GM18505 (cell line): ENCODE measurements around the gene STAT5A.
A peak's percentile ranks its signal among the peaks of the same experiment; 100 is the strongest.
"Not testable (repeated sequence)": the region's sequence is repeated elsewhere in the genome, so short reads cannot be mapped to it uniquely, and the experiment has no call there.

Experiments
- ATAC-seq: cut with Tn5 transposase; IDR thresholded peaks from one replicate; pipeline ENCODE4 v1.9.1; 2021; ENCODE audit not compliant: unreplicated experiment
- POLR2A ChIP-seq: IDR thresholded peaks from 4 replicates; pipeline ENCODE4 v1.6.1; 2011; ENCODE audit warnings: borderline replicate concordance; ENCODE audit not compliant: insufficient read depth, insufficient read length; ENCODE audit errors: extremely low read depth

STAT5A gene

DNA sequence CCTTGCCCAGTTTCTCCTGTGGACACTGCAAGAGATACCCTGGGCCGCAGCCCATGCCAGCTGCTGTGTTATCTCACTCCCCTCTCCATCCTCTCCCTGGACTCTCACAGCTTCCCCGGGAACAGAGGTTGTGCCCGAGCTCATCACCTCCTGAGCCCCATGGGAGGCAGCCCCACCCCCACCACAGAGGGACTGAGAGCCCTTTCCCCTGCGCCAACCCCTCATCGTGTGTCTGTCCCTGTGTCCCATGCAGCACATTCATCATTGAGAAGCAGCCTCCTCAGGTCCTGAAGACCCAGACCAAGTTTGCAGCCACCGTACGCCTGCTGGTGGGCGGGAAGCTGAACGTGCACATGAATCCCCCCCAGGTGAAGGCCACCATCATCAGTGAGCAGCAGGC lies 12.7 kb downstream of the STAT5A start:
- TF ChIP-seq POLR2A: no peak
- ATAC-seq: no peak

GRCh38 chr17:42303694-42304093 lies 15.4 kb downstream of the STAT5A start:
- no peak for TF ChIP-seq POLR2A
- no peak for ATAC-seq

DNA sequence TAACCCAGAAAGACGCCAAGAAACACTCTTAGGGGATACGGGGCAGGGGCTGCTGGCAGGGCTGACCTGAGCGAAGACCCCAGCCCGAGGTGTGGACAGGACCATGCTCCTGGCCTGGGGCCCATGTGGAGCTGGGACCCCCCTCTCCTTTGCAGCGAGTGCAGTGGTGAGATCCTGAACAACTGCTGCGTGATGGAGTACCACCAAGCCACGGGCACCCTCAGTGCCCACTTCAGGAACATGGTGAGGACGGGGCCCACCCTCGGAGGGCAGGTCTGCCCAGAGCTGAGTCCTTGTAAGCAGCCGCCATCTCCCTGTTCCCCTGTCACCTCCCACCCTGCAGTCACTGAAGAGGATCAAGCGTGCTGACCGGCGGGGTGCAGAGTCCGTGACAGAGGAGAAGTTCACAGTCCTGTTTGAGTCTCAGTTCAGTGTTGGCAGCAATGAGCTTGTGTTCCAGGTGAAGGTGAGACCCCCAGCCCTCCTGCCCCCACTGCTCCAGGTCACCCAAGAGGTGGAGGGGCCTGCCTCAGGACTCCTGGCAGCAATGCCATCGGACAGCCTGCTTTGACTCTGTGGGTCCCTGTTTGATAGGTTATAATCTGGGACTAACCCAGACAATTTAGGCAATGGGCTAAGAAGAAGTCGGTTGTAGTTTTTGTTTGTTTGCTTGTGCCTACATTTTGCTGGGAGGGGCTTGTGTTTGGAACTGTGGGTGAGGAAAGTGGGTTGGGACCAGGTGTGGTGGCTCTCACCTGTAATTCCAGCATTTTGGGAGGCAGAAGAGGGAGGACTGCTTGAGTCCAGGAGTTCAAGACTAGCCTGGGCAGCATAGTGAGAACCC lies 16.1 kb downstream of the STAT5A start:
- no peak for TF ChIP-seq POLR2A
- ATAC-seq: no peak

DNA sequence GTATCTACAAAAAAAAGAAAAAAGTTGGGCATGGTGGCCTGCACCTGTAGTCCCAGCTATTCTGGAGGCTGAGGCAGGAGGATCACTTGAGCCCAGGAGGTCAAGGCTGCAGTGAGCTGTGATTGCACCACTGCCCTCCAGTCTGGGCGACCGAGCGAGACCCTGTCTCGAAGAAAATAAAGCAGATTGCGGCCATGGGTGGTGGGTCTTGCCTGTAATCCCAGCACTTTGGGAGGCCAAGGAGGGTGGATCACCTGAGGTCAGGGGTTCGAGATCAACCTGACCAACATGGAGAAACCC lies 16.7 kb downstream of the STAT5A start:
- ATAC-seq: not testable (repeated sequence)

GRCh38 chr17:42305543-42306384 lies 17.5 kb downstream of the STAT5A start:
- no peak for ATAC-seq
- no peak for TF ChIP-seq POLR2A

GRCh38 chr17:42306385-42306667 lies 18.0 kb downstream of the STAT5A start:
- no peak for ATAC-seq
- no peak for TF ChIP-seq POLR2A

DNA sequence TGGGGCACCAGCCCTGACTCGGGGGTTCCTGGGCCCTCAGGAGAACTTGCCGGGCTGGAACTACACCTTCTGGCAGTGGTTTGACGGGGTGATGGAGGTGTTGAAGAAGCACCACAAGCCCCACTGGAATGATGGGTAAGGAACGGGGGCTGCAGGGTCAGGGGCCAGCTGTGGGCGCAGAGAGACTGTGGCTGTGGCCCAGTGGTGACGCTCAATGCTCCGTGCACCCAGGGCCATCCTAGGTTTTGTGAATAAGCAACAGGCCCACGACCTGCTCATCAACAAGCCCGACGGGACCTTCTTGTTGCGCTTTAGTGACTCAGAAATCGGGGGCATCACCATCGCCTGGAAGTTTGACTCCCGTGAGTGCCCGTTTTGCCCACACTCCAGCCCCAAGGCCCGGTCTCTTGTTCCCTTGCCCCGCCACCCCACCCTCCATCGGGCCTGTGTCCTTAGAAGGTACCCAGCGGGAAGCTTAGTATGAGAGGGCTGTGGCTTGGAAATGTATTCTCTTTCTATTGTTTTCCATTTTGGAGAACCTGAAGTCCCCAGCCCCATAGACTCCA lies 19.1 kb downstream of the STAT5A start:
- ATAC-seq: no peak
- no peak for TF ChIP-seq POLR2A

GRCh38 chr17:42308446-42308845 lies 20.1 kb downstream of the STAT5A start:
- no peak for TF ChIP-seq POLR2A
- no peak for ATAC-seq

DNA sequence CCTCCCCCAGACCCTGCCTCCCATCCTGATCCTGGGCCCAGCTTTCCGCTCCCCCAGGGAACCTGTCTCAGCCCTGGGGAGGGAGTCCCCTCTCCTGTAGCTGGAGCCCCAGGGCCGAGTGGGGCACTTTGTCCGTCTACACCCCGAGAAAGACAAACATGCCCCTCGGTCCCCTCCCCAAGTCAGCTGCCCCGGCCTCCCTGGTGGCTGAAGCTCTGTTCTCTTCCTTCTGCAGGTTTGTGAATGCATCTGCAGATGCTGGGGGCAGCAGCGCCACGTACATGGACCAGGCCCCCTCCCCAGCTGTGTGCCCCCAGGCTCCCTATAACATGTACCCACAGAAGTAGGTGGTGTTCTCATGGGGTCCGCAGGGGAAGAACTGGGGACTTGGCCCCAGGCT lies 20.8 kb downstream of the STAT5A start:
- TF ChIP-seq POLR2A: no peak
- ATAC-seq: no peak

GRCh38 chr17:42309986-42310786 lies 21.9 kb downstream of the STAT5A start:
- peak; percentile 28 for TF ChIP-seq POLR2A
- no peak for ATAC-seq

DNA sequence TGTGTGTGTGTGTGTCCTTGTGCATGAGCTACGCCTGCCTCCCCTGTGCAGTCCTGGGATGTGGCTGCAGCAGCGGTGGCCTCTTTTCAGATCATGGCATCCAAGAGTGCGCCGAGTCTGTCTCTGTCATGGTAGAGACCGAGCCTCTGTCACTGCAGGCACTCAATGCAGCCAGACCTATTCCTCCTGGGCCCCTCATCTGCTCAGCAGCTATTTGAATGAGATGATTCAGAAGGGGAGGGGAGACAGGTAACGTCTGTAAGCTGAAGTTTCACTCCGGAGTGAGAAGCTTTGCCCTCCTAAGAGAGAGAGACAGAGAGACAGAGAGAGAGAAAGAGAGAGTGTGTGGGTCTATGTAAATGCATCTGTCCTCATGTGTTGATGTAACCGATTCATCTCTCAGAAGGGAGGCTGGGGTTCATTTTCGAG lies 22.5 kb downstream of the STAT5A start:
- TF ChIP-seq POLR2A: no peak
- no peak for ATAC-seq

DNA sequence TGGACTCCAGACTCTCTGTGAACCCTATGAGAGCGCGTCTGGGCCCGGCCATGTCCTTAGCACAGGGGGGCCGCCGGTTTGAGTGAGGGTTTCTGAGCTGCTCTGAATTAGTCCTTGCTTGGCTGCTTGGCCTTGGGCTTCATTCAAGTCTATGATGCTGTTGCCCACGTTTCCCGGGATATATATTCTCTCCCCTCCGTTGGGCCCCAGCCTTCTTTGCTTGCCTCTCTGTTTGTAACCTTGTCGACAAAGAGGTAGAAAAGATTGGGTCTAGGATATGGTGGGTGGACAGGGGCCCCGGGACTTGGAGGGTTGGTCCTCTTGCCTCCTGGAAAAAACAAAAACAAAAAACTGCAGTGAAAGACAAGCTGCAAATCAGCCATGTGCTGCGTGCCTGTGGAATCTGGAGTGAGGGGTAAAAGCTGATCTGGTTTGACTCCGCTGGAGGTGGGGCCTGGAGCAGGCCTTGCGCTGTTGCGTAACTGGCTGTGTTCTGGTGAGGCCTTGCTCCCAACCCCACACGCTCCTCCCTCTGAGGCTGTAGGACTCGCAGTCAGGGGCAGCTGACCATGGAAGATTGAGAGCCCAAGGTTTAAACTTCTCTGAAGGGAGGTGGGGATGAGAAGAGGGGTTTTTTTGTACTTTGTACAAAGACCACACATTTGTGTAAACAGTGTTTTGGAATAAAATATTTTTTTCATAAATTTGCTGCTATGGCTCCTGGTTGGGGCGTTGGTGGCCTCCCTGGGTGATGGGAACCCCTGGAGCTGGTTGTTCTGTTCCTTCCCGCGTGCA lies 23.1 kb downstream of the STAT5A start:
- no peak for TF ChIP-seq POLR2A
- ATAC-seq: no peak

DNA sequence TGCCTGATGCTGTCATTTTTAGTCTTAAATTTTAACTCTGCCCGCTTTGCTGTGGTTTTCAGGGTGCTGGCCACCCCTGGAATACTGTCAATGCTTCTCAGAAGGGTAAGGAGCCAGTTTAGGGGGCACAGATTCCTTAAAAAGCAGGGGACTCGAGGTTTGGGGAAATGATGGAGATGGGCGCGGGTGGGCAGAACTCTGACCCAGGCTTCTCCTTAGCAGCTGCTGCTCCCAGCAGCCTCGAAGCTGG lies 23.7 kb downstream of the STAT5A start:
- TF ChIP-seq POLR2A: no peak

More for the DNA sequence above, 23.7 kb downstream of the STAT5A start:
- ATAC-seq: no peak
